Measurements from ENCODE around the gene COL24A1. TPM values are rescaled to one million over a fixed set of nuclear protein-coding genes. Genes with fewer than 3 reads are reported as not detected.
"Not testable (repeated sequence)": the region's sequence is repeated elsewhere in the genome, so short reads cannot be mapped to it uniquely, and the experiment has no call there.

COL24A1 gene
- total RNA-seq, 1 experiment from 2014 or later = 0.08 TPM

- intact Hi-C loops (cut with micrococcal nuclease; ENCODE audit: unreplicated experiment) (no loop called here), in situ Hi-C loops (cut with HindIII; ENCODE audit: low pct_unique_long_range_greater_than_20kb, low sequenced_read_pairs) (no loop called here)
- BruUV-seq (replicated peaks) = no TSS peak
- H3K4me1 ChIP-seq (ENCODE audit: control insufficient read depth, insufficient read depth, low read length) = no peaks in the 10 kb centered on the region
- ATAC-seq = no peak
- no peak overlapping the region for H3K4me3 ChIP-seq (ENCODE audit: low read depth in 2 of 2, low read length in 2 of 2)
- ChIA-PET POLR2A (no interaction called here), CTCF (no interaction called here)
- no peaks in the 10 kb centered on the region for H3K36me3 ChIP-seq (ENCODE audit: control insufficient read depth, insufficient read depth, low read length)
- no peak overlapping the region for H3K27ac ChIP-seq (ENCODE audit: low read length)
- no peaks in the 10 kb centered on the region for H3K9me3 ChIP-seq (ENCODE audit: control insufficient read depth, insufficient read depth, low read depth, low read length)
- no peaks in the 10 kb centered on the region for H3K27me3 ChIP-seq (ENCODE audit: control insufficient read depth, insufficient read depth, low read length)
- DNase-seq (ENCODE audit: low read depth, low spot score) = no peak
- TF ChIP-seq, protein P1, sequence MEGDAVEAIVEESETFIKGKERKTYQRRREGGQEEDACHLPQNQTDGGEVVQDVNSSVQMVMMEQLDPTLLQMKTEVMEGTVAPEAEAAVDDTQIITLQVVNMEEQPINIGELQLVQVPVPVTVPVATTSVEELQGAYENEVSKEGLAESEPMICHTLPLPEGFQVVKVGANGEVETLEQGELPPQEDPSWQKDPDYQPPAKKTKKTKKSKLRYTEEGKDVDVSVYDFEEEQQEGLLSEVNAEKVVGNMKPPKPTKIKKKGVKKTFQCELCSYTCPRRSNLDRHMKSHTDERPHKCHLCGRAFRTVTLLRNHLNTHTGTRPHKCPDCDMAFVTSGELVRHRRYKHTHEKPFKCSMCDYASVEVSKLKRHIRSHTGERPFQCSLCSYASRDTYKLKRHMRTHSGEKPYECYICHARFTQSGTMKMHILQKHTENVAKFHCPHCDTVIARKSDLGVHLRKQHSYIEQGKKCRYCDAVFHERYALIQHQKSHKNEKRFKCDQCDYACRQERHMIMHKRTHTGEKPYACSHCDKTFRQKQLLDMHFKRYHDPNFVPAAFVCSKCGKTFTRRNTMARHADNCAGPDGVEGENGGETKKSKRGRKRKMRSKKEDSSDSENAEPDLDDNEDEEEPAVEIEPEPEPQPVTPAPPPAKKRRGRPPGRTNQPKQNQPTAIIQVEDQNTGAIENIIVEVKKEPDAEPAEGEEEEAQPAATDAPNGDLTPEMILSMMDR (IDR thresholded peaks at IDR 0.05) = no peak
These were observed 358.2 kb downstream of the COL24A1 start for GRCh38 chr1:85798419-85798818.

- H3K27me3 ChIP-seq (ENCODE audit: control insufficient read depth, insufficient read depth, low read length); POLR2A ChIA-PET; H3K27ac ChIP-seq (ENCODE audit: low read length); ATAC-seq; H3K36me3 ChIP-seq (ENCODE audit: control insufficient read depth, insufficient read depth, low read length); H3K9me3 ChIP-seq (ENCODE audit: control insufficient read depth, insufficient read depth, low read depth, low read length); intact Hi-C loops (cut with micrococcal nuclease; ENCODE audit: unreplicated experiment); CTCF ChIA-PET; H3K4me3 ChIP-seq (ENCODE audit: low read depth in 2 of 2, low read length in 2 of 2); H3K4me1 ChIP-seq (ENCODE audit: control insufficient read depth, insufficient read depth, low read length); BruUV-seq (replicated peaks); DNase-seq (ENCODE audit: low read depth, low spot score); in situ Hi-C loops (cut with HindIII; ENCODE audit: low pct_unique_long_range_greater_than_20kb, low sequenced_read_pairs): not testable (repeated sequence)
These were observed 379.6 kb downstream of the COL24A1 start for GRCh38 chr1:85777021-85777420.

GRCh38 chr1:85762804-85763203, 393.8 kb downstream of the COL24A1 start:
- POLR2A ChIA-PET = no interaction called here
- in situ Hi-C loops (cut with HindIII; ENCODE audit: low pct_unique_long_range_greater_than_20kb, low sequenced_read_pairs) = no loop called here
- TF ChIP-seq, protein P1 (IDR thresholded peaks at IDR 0.05) = no peak
- no peak for TF ChIP-seq POLR2AphosphoS5 (IDR thresholded peaks at IDR 0.05; ENCODE audit: low read depth, low read length)
- TF ChIP-seq, protein P2, sequence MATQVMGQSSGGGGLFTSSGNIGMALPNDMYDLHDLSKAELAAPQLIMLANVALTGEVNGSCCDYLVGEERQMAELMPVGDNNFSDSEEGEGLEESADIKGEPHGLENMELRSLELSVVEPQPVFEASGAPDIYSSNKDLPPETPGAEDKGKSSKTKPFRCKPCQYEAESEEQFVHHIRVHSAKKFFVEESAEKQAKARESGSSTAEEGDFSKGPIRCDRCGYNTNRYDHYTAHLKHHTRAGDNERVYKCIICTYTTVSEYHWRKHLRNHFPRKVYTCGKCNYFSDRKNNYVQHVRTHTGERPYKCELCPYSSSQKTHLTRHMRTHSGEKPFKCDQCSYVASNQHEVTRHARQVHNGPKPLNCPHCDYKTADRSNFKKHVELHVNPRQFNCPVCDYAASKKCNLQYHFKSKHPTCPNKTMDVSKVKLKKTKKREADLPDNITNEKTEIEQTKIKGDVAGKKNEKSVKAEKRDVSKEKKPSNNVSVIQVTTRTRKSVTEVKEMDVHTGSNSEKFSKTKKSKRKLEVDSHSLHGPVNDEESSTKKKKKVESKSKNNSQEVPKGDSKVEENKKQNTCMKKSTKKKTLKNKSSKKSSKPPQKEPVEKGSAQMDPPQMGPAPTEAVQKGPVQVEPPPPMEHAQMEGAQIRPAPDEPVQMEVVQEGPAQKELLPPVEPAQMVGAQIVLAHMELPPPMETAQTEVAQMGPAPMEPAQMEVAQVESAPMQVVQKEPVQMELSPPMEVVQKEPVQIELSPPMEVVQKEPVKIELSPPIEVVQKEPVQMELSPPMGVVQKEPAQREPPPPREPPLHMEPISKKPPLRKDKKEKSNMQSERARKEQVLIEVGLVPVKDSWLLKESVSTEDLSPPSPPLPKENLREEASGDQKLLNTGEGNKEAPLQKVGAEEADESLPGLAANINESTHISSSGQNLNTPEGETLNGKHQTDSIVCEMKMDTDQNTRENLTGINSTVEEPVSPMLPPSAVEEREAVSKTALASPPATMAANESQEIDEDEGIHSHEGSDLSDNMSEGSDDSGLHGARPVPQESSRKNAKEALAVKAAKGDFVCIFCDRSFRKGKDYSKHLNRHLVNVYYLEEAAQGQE (IDR thresholded peaks at IDR 0.05; ENCODE audit: insufficient read depth in 1 of 2, low read depth in 2 of 2, low read length in 1 of 2) = no peak
- TF ChIP-seq SIN3A (IDR thresholded peaks at IDR 0.05; ENCODE audit: borderline replicate concordance, insufficient read depth, low read depth, low read length) = no peak
- no peak for TF ChIP-seq TCF7L2 (IDR thresholded peaks at IDR 0.05; ENCODE audit: low read depth, low read length)
- Histone ChIP-seq H3K27ac (ENCODE audit: low read length) (no peak overlapping the region), H3K27me3 (ENCODE audit: control insufficient read depth, insufficient read depth, low read length) (no peaks in the 10 kb centered on the region), H3K36me3 (ENCODE audit: control insufficient read depth, insufficient read depth, low read length) (no peaks in the 10 kb centered on the region), H3K4me1 (ENCODE audit: control insufficient read depth, insufficient read depth, low read length) (no peaks in the 10 kb centered on the region), H3K9me3 (ENCODE audit: control insufficient read depth, insufficient read depth, low read depth, low read length) (no peaks in the 10 kb centered on the region), H3K4me3 (ENCODE audit: low read depth in 2 of 2, low read length in 2 of 2) (no peak overlapping the region)
- CTCF ChIA-PET = interaction anchor here (1.6 kb wide), 1 partner anchor 149 kb away, joined by 3 read pairs; no protein-coding TSS in a partner anchor
- no TSS peak for BruUV-seq (replicated peaks)
- ATAC-seq = no peak
- intact Hi-C loops (cut with micrococcal nuclease; ENCODE audit: unreplicated experiment) = no loop called here
- DNase-seq (ENCODE audit: low read depth, low spot score) = no peak

Measured in Panc1 (cell line).